ENCODE data around the gene SVIL. TPM values are rescaled to one million over a fixed set of nuclear protein-coding genes. Genes with fewer than 3 reads are reported as not detected.

SVIL gene
- total RNA-seq, 1 experiment from 2014 or later, result 15.3 TPM

DNA sequence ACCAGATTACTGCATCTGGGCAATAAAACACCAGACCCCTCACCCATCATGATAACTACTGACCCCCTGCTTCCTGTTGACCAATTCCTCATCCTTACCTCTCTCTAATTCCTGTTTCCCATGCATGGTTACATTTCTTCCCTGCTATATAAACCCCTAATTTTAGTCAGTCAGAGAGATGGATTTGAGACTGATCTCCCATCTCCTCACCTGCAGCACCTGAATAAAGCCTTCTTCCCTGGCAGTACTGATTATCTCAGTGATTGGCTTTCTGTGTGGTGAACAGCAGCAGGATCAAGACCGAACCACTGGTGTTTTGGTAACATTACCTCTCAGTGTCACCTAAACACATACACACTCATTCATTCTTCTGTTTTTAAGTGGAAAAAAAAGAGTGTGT lies 41.2 kb upstream of the SVIL start:
- Mint-ChIP-seq H3K9me3 (peaks cover 44 to 51% of the 10 kb centered on the region in 2 experiments), H3K27ac (no peak overlapping the region)
- no peak for DNase-seq

More for the DNA sequence above, 41.2 kb upstream of the SVIL start:
- Histone ChIP-seq H3K79me2 (ENCODE audit: insufficient read depth, low read length) (no peaks in the 10 kb centered on the region), H2BK15ac (ENCODE audit: low read depth, low read length) (no peak overlapping the region), H3K4me1 (ENCODE audit: insufficient read depth, low read length) (no peaks in the 10 kb centered on the region), H3K9me3 (ENCODE audit: control insufficient read depth, low read depth, low read length) (peaks cover 30% of the 10 kb centered on the region), H3K14ac (ENCODE audit: insufficient read depth, low read length) (no peak overlapping the region), H3K56ac (ENCODE audit: insufficient read length, low read depth, low read length) (no peak overlapping the region), H4K91ac (ENCODE audit: insufficient read length, low read depth, low read length) (no peak overlapping the region), H4K5ac (ENCODE audit: insufficient read length, low read depth, low read length) (no peak overlapping the region), H2BK120ac (ENCODE audit: low read depth, low read length, poor library complexity, severe bottlenecking) (no peak overlapping the region), H4K8ac (replicated peaks; ENCODE audit: insufficient read length, low read depth, low read length) (no peak overlapping the region), H3K79me1 (ENCODE audit: insufficient read depth, low read depth, low read length, poor library complexity, severe bottlenecking) (no peaks in the 10 kb centered on the region), H2AK5ac (ENCODE audit: insufficient read length, low read length) (no peak overlapping the region), H3K4ac (ENCODE audit: low read depth, low read length) (no peak overlapping the region), H2BK5ac (ENCODE audit: insufficient read length, low read length) (no peak overlapping the region), H3K27ac (ENCODE audit: insufficient read length, low read depth, low read length) (no peak overlapping the region), H3K23ac (ENCODE audit: insufficient read length, low read depth, low read length) (no peak overlapping the region), H3T11ph (ENCODE audit: low read length) (no peak overlapping the region), H2BK12ac (ENCODE audit: insufficient read length, low read depth, low read length) (no peak overlapping the region), H2AFZ (ENCODE audit: low read length) (no peak overlapping the region), H3K4me2 (ENCODE audit: insufficient read depth, insufficient read length, low read length) (no peak overlapping the region), H3K23me2 (ENCODE audit: insufficient read length, low read depth, low read length, poor library complexity, severe bottlenecking) (no peaks in the 10 kb centered on the region), H2BK20ac (ENCODE audit: low read depth, low read length, poor library complexity, severe bottlenecking) (no peak overlapping the region), H4K20me1 (ENCODE audit: control insufficient read depth, insufficient read depth, insufficient read length) (no peaks in the 10 kb centered on the region), H3K18ac (ENCODE audit: insufficient read length, low read depth, low read length) (no peak overlapping the region), H3K9ac (ENCODE audit: extremely low read depth, insufficient read length, low read length) (no peak overlapping the region), H3K27me3 (ENCODE audit: insufficient read depth, low read length) (no peaks in the 10 kb centered on the region)
- peaks cover 2% of the 10 kb centered on the region; the same call in 1 of the 2 replicates for H3K27me3 Mint-ChIP-seq (ENCODE audit: low read depth)
- WGBS (ENCODE audit: extremely low coverage, insufficient read length, low lambda C conversion rate), result no CpG with 5 or more reads among the region's 1 CpG
- no peak overlapping the region for H3K4me3 Mint-ChIP-seq
- peaks cover 51 to 59% (median 56%) of the 10 kb centered on the region in 3 experiments for H3K36me3 Mint-ChIP-seq (ENCODE audit: insufficient read depth in 1 of 3, low read depth in 3 of 3)
- peaks cover 5 to 7% of the 10 kb centered on the region in 2 experiments; a peak in 3 of 4 replicates for H3K4me1 Mint-ChIP-seq
- TF ChIP-seq, protein P1, sequence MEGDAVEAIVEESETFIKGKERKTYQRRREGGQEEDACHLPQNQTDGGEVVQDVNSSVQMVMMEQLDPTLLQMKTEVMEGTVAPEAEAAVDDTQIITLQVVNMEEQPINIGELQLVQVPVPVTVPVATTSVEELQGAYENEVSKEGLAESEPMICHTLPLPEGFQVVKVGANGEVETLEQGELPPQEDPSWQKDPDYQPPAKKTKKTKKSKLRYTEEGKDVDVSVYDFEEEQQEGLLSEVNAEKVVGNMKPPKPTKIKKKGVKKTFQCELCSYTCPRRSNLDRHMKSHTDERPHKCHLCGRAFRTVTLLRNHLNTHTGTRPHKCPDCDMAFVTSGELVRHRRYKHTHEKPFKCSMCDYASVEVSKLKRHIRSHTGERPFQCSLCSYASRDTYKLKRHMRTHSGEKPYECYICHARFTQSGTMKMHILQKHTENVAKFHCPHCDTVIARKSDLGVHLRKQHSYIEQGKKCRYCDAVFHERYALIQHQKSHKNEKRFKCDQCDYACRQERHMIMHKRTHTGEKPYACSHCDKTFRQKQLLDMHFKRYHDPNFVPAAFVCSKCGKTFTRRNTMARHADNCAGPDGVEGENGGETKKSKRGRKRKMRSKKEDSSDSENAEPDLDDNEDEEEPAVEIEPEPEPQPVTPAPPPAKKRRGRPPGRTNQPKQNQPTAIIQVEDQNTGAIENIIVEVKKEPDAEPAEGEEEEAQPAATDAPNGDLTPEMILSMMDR (conservative IDR thresholded peaks at IDR 0.05), result no peak
